GM12864 (cell line): ENCODE measurements around the gene PARD6A.

Experiments used
- DNase-seq: peaks from one replicate; pipeline ENCODE4 v3.0.0-alpha.2; 2011; ENCODE audit warnings: low read depth
- H3K4me3 ChIP-seq: 2 replicates; pipeline ENCODE4 v1.5.1; 2011; ENCODE audit warnings: mild to moderate bottlenecking, low read depth, low read length, control low read depth
- CTCF ChIP-seq: IDR thresholded peaks from 2 replicates; pipeline ENCODE4 v1.5.1; 2011; ENCODE audit warnings: low read depth, mild to moderate bottlenecking, moderate library complexity, low read length, control low read depth, inconsistent platforms; ENCODE audit errors: missing control alignments

PARD6A gene

DNA sequence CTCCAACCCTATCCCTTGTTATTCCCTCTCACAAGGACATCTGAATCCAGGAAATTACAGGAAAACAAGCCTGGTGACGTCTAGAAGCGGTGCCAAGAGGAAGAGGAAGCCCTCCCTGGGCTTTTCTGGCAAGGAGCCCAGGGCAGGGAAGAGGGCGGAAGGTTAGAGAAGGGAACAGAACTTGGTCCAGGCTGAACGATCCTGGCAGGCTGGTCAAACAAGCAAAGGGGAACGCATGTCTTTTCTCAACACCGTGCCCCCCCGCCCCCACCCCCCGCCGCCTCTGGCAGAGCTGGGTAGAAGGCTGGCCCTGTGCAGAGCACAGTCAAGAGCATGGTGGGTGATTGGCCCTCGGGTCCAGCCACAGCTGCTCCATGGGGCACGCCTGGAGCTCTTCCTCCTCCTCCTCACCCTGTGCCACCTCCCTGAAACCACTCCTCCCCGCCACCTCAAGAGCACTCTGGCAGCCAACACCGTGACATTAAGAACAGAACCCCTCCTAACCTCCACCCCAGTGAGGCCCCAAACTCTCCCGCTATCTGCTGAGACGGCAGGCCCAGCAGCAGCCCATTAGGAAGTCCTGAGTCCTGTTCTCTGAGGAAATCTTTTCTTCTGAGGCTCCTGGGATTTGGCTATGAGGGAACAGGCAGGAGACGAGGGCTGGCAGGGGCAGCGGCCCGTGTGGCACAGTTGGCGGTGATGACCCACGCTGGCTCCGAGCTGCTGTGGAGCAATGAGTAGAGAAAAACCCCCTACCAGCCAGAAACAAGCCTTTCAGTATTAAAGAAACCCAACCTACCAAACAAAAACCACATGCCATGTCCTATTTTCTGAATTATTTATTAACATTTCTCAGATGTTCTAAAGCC is 13.2 kb downstream of the PARD6A start:
- no peak for TF ChIP-seq CTCF
- no peak for DNase-seq
- no peak overlapping the region for H3K4me3 ChIP-seq

DNA sequence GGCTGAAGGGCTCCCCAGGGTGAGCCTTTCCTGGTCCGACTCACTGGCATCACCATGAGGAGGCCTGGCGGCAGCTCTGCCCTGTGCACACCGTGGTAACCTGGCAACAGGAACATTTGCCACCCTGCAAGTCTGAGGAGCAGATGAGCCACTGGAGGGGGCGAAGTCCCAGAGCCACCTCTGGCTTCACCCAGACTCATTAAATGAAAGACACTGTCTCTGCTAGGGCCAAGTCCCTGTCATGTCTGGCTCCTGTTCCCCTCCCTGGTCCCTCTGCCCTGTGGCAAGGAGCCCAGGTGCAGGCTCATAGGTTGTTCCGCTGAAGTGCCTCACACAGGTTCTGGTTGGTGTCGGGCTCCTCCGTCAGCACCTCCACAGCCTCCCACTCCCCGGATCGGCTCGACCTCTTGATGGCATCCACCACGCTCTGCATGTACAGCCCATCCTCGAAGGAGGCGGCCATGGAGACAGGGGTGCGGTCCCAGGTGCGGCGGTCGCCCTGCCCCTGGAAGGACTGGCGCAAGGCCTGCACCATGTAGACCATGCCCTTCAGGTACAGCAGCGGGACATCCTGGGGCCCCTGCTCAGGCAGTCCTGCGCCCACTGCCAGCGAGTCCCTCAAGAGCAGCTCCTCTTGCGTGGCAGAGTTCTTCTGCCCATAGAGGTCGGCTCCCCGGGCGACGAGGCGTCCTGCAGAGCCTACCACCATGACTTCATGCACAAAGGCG is 14.3 kb downstream of the PARD6A start:
- DNase-seq: no peak
- no peak for TF ChIP-seq CTCF
- no peak overlapping the region for H3K4me3 ChIP-seq

DNA sequence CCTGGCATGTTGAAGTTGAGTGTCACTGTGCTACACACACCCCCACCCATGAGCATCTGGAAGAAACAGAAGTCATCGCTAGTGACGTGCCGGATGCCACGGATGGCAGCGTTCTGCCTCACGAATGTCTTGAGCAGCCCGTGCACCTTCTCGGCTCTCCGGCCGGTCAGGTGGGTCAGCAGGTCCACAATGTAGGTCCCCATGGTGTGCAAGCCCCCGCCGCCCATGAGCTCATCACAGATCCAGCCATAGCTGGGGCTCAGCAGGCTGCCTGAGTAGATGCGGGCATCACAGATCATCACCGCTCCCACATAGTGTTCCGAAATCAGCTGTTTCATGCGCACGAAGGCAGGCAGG is 14.8 kb downstream of the PARD6A start:
- TF ChIP-seq CTCF: no peak
- DNase-seq: no peak
- no peak overlapping the region for H3K4me3 ChIP-seq

GRCh38 chr16:67675999-67676398 is 15.2 kb downstream of the PARD6A start:
- DNase-seq: no peak
- TF ChIP-seq CTCF: no peak
- H3K4me3 ChIP-seq: no peak overlapping the region

DNA sequence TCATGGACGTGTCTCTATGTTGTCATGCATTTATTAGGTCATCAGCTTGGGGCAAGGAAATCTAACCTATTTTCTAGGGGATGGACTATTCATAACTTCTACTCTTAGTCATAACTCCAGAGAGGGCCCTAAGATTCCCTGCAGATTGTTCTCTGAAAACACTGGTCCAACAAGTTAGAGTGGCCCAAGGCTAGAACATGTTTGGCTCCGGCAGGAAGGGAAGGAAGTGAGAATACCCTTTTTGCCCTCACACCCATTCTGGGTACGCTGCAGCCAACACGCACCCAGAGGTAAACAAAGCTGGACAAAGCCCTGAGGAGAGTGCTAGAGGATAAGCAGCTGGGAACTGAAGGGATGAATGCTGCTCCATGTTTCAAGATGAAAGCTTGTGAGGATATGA is 15.8 kb downstream of the PARD6A start:
- no peak for TF ChIP-seq CTCF
- DNase-seq: no peak
- no peak overlapping the region for H3K4me3 ChIP-seq

DNA sequence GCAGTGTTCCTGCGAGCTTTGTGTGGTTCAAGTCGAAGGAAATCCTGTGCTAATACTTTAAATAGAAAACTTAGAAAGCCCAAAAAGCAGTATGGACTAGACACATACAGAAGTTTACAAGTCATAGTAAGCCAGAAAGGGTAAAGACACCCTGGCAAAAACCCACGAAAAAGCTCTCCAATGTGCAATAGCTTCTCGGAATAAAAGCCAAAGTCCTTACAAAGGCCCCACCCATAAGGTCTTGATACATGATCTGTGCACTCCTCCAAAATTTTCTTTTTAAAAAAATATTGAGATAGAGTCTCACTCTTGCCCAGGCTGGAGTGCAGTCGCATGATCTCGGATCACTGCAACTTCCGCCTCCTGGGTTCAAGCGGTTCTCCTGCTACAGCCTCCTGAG is 16.2 kb downstream of the PARD6A start:
- no peak for TF ChIP-seq CTCF
- no peak for DNase-seq
- H3K4me3 ChIP-seq: no peak overlapping the region

GRCh38 chr16:67677712-67678111 is 17.0 kb downstream of the PARD6A start:
- TF ChIP-seq CTCF: no peak
- DNase-seq: no peak
- no peak overlapping the region for H3K4me3 ChIP-seq
